Measurements from ENCODE around the gene AMDHD2.
A peak's percentile ranks its signal among the peaks of the same experiment; 100 is the strongest.

Gene AMDHD2

DNA sequence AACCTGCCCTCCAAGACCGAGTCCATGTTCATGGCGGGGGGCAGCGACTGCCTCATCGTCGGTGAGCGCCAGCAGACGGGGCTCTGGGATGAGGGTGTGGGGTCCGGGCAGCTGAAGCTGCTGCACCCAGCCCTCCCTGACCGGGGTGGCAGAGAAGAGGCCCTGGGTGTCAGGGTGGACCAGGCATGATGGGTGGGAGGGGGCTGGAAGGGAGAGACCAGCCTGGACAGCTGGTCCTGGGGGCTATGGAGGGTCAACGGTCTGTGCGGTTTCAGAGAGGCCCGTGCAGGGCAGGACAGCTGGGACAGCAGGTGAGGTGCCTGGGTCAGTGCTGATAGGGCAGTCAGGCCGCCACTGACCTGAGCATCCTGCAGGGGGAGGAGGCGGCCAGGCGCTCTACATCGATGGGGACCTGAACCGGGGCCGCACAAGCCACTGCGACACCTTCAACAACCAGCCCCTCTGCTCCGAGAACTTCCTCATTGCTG lies 19.7 kb upstream of the AMDHD2 start:
- no peak for DNase-seq

GRCh38 chr16:2500918-2501750 lies 19.0 kb upstream of the AMDHD2 start:
- peak; percentile 91 for DNase-seq

DNA sequence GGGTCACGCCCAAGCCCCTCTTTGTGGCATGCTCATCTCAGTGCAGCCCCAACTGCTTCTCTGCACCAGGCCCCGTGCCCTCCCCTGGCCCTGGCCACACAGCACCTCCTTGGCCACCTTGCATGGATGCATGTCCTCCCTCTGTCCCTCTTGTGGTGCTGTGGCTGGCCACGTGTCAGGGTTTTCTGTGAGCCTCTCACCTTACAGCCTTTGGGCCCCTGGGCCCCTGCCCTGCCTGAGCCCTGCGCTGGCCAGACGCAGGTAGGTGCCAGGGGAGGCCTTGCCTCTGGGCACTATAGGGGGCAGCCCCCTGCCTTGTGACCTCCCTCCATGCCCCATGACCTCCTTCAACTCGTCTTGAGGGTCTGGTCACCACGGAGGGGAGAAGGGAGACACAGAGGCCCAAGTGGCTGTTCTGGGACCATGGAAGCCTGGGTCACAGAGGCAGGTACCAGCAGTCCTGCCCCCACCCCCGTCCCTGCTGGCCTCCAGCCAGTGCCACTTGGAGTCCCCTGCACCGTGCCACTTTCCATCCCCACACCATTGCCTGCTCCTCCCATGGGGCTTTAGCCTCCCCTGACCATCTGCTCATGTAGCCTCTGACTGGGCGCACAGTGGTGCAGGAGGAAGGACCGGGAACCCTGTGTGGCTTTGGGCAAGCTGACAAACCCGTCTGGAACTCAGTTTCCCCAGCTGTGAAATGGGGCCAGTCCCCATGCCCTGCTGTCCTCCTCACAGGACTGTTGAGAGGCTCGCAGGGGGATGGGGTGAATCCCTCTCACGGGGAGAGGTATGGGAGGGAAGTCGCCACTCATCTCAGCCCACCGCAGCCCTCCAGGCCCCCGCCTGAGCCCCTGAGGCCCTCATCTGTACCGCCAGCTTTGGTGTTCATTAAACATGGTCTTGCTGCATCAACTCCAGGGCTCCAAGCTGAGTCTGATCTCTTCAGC lies 17.9 kb upstream of the AMDHD2 start:
- no peak for DNase-seq

DNA sequence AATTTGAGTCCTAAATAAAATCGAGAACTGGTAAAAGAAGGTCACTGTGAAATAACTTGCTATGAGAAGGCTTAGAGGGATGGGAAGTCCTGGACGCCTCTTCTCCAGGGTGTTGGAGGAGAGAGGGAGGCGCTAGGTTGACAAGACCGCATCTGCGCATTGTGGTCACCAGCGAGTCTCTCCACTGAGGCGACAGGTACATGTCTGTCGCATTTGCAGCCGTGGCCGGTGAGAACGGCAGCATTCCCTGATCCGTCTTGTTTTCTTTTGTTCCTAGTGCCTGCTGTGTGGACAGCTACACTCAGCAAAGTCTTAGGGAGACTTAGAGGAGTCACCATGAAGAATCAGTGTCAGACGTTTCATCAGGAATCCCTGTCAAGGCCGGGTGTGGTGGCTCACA lies 14.5 kb upstream of the AMDHD2 start:
- no peak for DNase-seq

- DNase-seq = no peak
Observed at GRCh38 chr16:2507052-2507659, 13.0 kb upstream of the AMDHD2 start.

- no peak for DNase-seq
Observed at GRCh38 chr16:2507665-2508064, 12.5 kb upstream of the AMDHD2 start.

DNA sequence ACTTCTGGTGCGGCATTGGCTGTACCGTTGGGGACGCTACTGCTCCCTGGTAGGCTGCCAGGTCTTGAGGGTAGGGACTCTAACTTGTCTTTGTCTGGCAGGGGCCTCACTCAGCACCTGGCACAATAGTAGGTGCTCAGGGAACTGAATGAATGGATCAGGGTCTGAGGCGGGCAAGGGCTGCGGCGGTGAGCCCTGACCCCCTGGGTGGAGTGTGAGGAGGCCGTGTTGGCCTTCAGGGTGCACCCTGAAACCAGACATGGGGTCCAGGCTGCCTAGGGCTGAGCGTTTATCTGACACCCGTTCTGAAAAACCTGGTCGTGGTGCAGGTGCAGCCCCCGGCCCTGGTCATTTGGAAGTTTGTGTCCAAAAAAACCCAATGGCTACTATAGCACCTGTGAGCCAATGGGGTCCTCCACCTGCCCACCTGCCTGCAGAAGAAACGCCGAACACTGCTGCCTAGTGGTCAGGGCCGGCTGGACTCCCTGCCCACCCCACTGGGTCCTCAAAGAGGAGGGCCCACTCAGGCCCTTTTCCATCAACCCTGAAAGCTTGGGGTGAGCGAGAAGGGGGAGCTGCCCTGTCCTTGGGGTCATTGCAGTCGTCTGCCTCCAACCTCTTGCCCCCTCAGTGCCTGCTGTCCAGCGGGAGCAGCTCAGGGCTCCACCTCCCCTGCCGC lies 11.3 kb upstream of the AMDHD2 start:
- DNase-seq = no peak

DNA sequence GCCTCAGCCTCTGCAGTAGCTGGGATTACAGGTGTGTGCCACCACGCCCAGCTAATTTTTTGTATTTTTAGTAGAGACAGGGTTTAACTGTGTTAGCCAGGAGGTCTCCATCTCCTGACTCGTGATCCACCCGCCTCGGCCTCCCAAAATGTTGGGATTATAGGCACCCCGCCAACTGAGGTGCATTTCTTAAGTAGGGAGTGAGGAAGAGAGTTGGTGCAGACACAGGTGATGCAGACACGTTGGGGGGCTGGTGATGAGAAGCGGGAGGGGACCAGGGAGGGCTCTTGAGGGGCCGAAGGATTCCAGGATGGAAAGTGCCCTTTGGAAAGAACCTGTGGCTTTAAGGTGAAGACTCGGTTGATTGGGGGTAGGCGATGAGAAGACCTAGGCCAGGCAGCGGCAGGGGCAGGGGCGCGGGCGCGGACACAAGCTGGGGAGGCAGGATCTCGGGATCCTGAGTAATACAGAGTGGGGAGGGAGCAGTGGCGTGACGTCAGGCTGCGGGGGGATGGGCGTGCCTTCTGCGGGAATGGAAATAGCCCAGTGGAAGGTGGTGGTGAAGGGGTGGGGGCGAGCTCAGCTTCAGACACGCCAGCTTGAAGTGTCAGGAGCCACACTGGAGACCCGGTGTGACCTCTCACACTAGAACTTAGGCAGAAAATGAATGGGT lies 8.9 kb upstream of the AMDHD2 start:
- no peak for DNase-seq

GRCh38 chr16:2511996-2512734 lies 8.0 kb upstream of the AMDHD2 start:
- DNase-seq = no peak

DNA sequence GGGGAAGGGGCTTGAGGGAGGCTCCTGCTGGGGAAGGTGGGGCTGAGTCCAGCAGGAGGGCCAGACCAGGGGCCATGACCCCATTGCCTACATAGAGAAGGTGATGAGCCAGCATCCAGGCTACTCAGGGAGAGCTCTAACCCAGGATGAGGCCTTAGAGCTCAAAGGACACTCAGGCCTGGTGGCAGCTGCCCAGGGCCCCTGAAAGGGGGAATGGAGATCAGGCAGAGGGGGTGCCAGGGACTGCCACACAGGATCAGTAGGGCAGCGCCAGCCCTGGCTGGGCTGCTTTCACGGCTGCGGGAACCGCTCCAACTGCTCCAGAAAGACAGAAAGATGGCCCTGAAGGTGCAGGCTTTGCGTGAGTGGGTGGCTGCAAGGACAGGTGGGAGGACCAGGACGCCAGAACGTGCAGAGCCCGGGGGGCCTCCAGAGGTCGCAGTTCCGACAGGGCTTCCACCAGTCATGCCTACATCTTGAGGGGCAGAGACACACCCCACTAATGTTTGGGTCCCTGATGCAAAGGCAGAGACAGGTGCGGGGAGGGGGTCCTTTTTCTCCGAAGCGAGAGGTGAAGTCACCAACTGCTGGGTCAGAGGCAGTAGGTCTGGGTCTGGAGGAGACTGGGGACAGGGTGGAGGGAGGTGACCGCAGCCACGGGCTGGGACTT lies 7.3 kb upstream of the AMDHD2 start:
- no peak for DNase-seq

DNA sequence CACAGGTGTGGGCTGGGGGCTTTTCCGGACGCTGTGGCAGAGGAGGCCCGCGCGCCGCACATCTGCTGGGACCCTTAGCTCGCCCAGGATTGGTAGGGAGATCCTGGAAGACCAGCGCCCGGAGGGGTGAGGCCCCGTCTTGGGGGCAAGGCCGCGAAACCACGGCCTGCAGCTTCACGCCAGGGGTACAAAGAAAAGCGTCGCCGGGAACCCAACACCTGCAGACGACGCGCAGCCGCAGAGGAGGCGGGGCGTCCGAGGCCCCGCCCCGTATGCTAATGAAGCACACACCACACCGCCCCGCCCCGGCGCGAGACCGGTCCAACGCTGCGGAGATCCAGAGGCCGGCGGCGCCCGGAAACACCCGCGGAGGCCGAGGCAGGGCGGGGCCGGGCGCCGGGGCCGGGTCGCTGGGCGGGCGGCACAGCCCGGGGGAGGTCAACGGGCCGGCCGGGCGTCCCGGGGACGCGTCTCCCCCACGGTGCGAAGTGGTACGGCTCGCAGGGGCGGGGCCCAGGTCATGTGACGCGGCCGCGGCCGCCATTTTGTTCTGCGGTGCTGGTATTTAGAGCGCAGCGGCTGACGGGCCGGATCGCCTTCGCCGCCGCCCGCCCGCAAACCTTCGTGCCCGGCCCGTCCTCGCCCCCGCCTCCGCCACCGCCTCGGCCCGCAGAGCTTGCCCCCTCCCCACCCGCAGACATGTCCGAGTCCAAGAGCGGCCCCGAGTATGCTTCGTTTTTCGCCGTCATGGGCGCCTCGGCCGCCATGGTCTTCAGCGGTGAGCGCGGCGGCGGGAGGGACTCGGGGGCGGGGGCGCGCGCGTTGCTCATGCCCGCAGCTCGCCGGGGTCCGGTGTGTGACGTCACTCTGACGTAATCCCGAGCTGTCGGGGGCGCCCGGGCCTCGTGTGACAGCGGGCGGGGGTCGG lies 6.5 kb upstream of the AMDHD2 start, which contains the start of gene ATP6V0C:
ATP6V0C (plus strand) TSS at position 548 of the 928 bp plus-strand sequence; CDS start at position 700, 152 bp downstream.
- DNase-seq = peak; percentile 92

DNA sequence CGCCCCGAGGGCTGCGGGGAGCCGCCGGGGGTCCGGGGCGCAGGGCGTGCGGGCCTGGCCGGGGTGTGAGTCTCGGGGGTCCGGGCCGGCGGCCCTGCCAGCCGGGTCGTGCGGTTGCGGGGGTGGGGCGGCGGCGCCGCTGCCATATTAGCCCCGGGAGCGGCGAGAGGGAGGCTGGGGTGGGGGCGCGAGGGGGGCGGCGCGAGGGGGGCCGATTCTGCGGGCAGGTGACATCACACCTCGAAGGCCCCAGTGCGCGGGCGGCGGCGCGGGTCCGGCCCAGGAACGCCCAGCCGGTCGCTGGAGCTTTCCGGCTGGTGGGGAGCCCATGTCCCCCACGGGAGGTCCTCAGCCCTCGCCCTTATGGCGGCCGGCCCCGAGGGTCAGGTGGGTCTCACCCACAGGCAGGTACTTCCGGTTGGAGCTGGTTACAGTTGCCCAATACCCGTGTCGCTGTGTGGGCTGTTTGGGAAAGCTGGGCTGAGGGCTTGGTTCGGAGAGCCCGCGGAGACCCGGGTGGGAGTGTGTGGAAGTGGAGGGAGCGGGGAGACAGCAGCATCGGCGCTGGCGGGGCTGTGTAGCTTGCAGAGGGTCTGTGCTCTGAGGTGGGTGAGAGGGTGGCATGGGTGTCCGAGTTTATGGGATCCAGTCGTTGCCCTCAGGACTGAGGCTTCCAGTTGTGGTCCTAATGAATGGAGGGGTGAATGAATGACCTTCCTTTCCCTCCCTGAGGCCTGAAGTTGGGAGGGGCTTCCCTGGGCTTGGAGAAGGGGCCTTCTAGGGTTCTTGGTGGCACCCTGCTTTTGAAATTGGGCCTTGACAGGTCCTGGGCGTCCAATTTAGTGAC lies 5.6 kb upstream of the AMDHD2 start:
- DNase-seq = peak; percentile 60

- DNase-seq = no peak
Observed at GRCh38 chr16:2515180-2515851, 4.9 kb upstream of the AMDHD2 start.

GRCh38 chr16:2516391-2517240 lies 3.6 kb upstream of the AMDHD2 start:
- no peak for DNase-seq

GRCh38 chr16:2517954-2518605 lies 2.1 kb upstream of the AMDHD2 start:
- no peak for DNase-seq

All from stimulated activated CD8-positive, alpha-beta memory T cell treated with anti-CD3 and anti-CD28 coated beads, Interleukin-4, amount 100 ng/mL, for 48 hours (primary cell).